Measurements from ENCODE around the gene GMCL2. TPM values are rescaled to one million over a fixed set of nuclear protein-coding genes. Genes with fewer than 3 reads are reported as not detected.

GMCL2 gene
- polyA plus RNA-seq, 1 of the 3 experiments (the other 2 are of a cell fraction) = not detected

- DNase-seq = no peak
- Histone ChIP-seq H3K4me2 (no peak overlapping the region), H2AFZ (ENCODE audit: low read depth) (no peak overlapping the region), H3K27me3 (ENCODE audit: insufficient read depth) (no peaks in the 10 kb centered on the region; the same call in 1 of the 2 replicates), H3K9me2 (no peaks in the 10 kb centered on the region), H3K27ac (ENCODE audit: low read depth in 2 of 2, low read length in 1 of 2) (no peak overlapping the region), H3K4me1 (ENCODE audit: control insufficient read depth in 1 of 2, insufficient read depth in 2 of 2, low read depth in 1 of 2, low read length in 1 of 2) (no peaks in the 10 kb centered on the region), H3K79me2 (ENCODE audit: insufficient read depth) (no peaks in the 10 kb centered on the region), H3K36me3 (replicated peaks in 1 of 2; ENCODE audit: control insufficient read depth in 1 of 2, insufficient read depth in 2 of 2, low read length in 1 of 2) (no peaks in the 10 kb centered on the region), H3F3A (replicated peaks; ENCODE audit: insufficient read depth) (no peaks in the 10 kb centered on the region), H3K9ac (no peak overlapping the region), H4K20me1 (ENCODE audit: insufficient read depth) (no peaks in the 10 kb centered on the region), H3K9me3 (no peaks in the 10 kb centered on the region), H3K4me3 (ENCODE audit: low read depth in 2 of 2, low read length in 1 of 2) (no peak overlapping the region)
- POLR2A ChIA-PET = interaction anchor here (1.4 kb wide), 1 partner anchor 8 kb away, joined by 3 read pairs; the partner anchor contains the start of gene HNRNPAB
- CTCF ChIA-PET = interaction anchor here (0.8 to 2.3 kb wide), 6 partner anchors 10 to 393 kb away, joined by 3 to 9 read pairs (median 4); partner anchors contain the start of gene COL23A1
- TF ChIP-seq RXRA (IDR thresholded peaks at IDR 0.05; ENCODE audit: borderline replicate concordance, low read depth) = no peak
- TF ChIP-seq ELF1 (IDR thresholded peaks at IDR 0.05) = no peak
- no peak for TF ChIP-seq YY1 (IDR thresholded peaks at IDR 0.05; ENCODE audit: low read depth)
- TF ChIP-seq, protein P1, sequence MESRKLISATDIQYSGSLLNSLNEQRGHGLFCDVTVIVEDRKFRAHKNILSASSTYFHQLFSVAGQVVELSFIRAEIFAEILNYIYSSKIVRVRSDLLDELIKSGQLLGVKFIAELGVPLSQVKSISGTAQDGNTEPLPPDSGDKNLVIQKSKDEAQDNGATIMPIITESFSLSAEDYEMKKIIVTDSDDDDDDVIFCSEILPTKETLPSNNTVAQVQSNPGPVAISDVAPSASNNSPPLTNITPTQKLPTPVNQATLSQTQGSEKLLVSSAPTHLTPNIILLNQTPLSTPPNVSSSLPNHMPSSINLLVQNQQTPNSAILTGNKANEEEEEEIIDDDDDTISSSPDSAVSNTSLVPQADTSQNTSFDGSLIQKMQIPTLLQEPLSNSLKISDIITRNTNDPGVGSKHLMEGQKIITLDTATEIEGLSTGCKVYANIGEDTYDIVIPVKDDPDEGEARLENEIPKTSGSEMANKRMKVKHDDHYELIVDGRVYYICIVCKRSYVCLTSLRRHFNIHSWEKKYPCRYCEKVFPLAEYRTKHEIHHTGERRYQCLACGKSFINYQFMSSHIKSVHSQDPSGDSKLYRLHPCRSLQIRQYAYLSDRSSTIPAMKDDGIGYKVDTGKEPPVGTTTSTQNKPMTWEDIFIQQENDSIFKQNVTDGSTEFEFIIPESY (IDR thresholded peaks at IDR 0.05; ENCODE audit: borderline replicate concordance, low read depth) = no peak
- TF ChIP-seq GABPA (IDR thresholded peaks at IDR 0.05; ENCODE audit: low read depth) = no peak
- 78% methylated on average over 7 of the region's 7 CpGs for WGBS (ENCODE audit: low lambda C conversion rate)
Measured at GRCh38 chr5:178196281-178196812, 9.2 kb upstream of the GMCL2 start.

GRCh38 chr5:178194026-178194425 is 6.9 kb upstream of the GMCL2 start:
- no peaks in the 10 kb centered on the region for H3K79me2 ChIP-seq (ENCODE audit: insufficient read depth)
- H3K27me3 ChIP-seq (ENCODE audit: insufficient read depth) = no peaks in the 10 kb centered on the region; the same call in 1 of the 2 replicates
- no peak overlapping the region for H2AFZ ChIP-seq (ENCODE audit: low read depth)
- H3F3A ChIP-seq (replicated peaks; ENCODE audit: insufficient read depth) = no peaks in the 10 kb centered on the region
- DNase-seq = no peak
- no peaks in the 10 kb centered on the region for H3K9me3 ChIP-seq
- H3K4me1 ChIP-seq (ENCODE audit: control insufficient read depth in 1 of 2, insufficient read depth in 2 of 2, low read depth in 1 of 2, low read length in 1 of 2) = no peaks in the 10 kb centered on the region
- no peak for TF ChIP-seq PBX3 (IDR thresholded peaks at IDR 0.05)
- TF ChIP-seq FOSL2 (IDR thresholded peaks at IDR 0.05; ENCODE audit: borderline replicate concordance, low read depth) = no peak
- TF ChIP-seq RFX5 (IDR thresholded peaks at IDR 0.05; ENCODE audit: low read length) = no peak
- no peak for TF ChIP-seq NRF1 (IDR thresholded peaks at IDR 0.05; ENCODE audit: low read depth, low read length)
- ChIA-PET POLR2A (no interaction called here), CTCF (no interaction called here)
- H3K4me3 ChIP-seq (ENCODE audit: low read depth in 2 of 2, low read length in 1 of 2) = no peak overlapping the region
- H3K9me2 ChIP-seq = no peaks in the 10 kb centered on the region
- no peak overlapping the region for H3K4me2 ChIP-seq
- H3K36me3 ChIP-seq (replicated peaks in 1 of 2; ENCODE audit: control insufficient read depth in 1 of 2, insufficient read depth in 2 of 2, low read length in 1 of 2) = no peaks in the 10 kb centered on the region
- H3K9ac ChIP-seq = no peak overlapping the region
- WGBS (ENCODE audit: low lambda C conversion rate) = 44% methylated on average over 5 of the region's 7 CpGs
- H4K20me1 ChIP-seq (ENCODE audit: insufficient read depth) = no peaks in the 10 kb centered on the region
- H3K27ac ChIP-seq (ENCODE audit: low read depth in 2 of 2, low read length in 1 of 2) = no peak overlapping the region
